HUDEP-2 (cell line): ENCODE results near the gene TNPO2.
A peak's percentile ranks its signal among the peaks of the same experiment; 100 is the strongest.
"Not testable (repeated sequence)": the region's sequence is repeated elsewhere in the genome, so short reads cannot be mapped to it uniquely, and the experiment has no call there.

Experiments
- DNase-seq, 76 experiments: peaks; one replicate each; lab custom pipeline; 2025; ENCODE audit not compliant: unreplicated experiment in 76 of 76; lab: John Stamatoyannopoulos, UW

The TNPO2 gene

GRCh38 chr19:12745166-12745897 is 21.6 kb upstream of the TNPO2 start:
- no peak for DNase-seq

GRCh38 chr19:12737835-12738351 is 14.2 kb upstream of the TNPO2 start:
- DNase-seq = no peak

- DNase-seq = peak in 75 of 76 experiments; percentile 86 to 100 (median 99)
Observed at GRCh38 chr19:12736995-12737834, 13.5 kb upstream of the TNPO2 start, which contains the start of gene GET3. Gene GET3, plus strand, starts transcription at chr19:12737497. Its CDS starts 9 bp downstream, at chr19:12737506.

- peak in 70 of 76 experiments; percentile 34 to 89 (median 67) for DNase-seq
Observed at GRCh38 chr19:12733369-12734214, 9.9 kb upstream of the TNPO2 start.

- no peak for DNase-seq
Observed at GRCh38 chr19:12731337-12731736, 7.6 kb upstream of the TNPO2 start.

- peak in 20 of 76 experiments; percentile 13 to 60 (median 30) for DNase-seq
Observed at GRCh38 chr19:12730064-12730463, 6.3 kb upstream of the TNPO2 start.

- no peak for DNase-seq
Observed at GRCh38 chr19:12727745-12728433, 4.2 kb upstream of the TNPO2 start.

GRCh38 chr19:12726988-12727316 is 3.2 kb upstream of the TNPO2 start:
- no peak for DNase-seq

- DNase-seq = peak in 28 of 76 experiments; percentile 19 to 78 (median 33)
Observed at GRCh38 chr19:12725612-12726011, 1.9 kb upstream of the TNPO2 start.

- peak in 9 of 76 experiments; percentile 8 to 71 (median 38) for DNase-seq
Observed at GRCh38 chr19:12723381-12723640, 421 bp downstream of the TNPO2 start.

GRCh38 chr19:12722566-12723380 is 959 bp downstream of the TNPO2 start:
- peak in 75 of 76 experiments; percentile 89 to 100 (median 98) for DNase-seq

GRCh38 chr19:12721656-12722565 is 1.8 kb downstream of the TNPO2 start:
- peak in 47 of 76 experiments; percentile 19 to 75 (median 51) for DNase-seq

- DNase-seq = peak in 30 of 76 experiments; percentile 12 to 62 (median 34)
Observed at GRCh38 chr19:12720851-12721655, 2.7 kb downstream of the TNPO2 start.

- no peak for DNase-seq
Observed at GRCh38 chr19:12720296-12720695, 3.4 kb downstream of the TNPO2 start.

- DNase-seq = peak in 4 of 76 experiments; percentile 17 to 29 (median 20)
Observed at GRCh38 chr19:12715929-12716328, 7.8 kb downstream of the TNPO2 start.

GRCh38 chr19:12715102-12715501 is 8.6 kb downstream of the TNPO2 start:
- no peak for DNase-seq

GRCh38 chr19:12713304-12713703 is 10.4 kb downstream of the TNPO2 start:
- DNase-seq = not testable (repeated sequence)
